OCI-LY1 (cell line): Measurements from ENCODE around the gene SPSB3.
"Not testable (repeated sequence)": the region's sequence is repeated elsewhere in the genome, so short reads cannot be mapped to it uniquely, and the experiment has no call there.

Experiments used
- H2AFZ ChIP-seq: fragments of 200-600 bp; sonication (generic), shearing (Covaris generic); 2 replicates; pipeline ENCODE4 v1.6.0; 2014; ENCODE audit warnings: antibody characterized with exemption, mild to moderate bottlenecking, low read length
- H3F3A ChIP-seq: fragments of 200-600 bp; sonication (generic), shearing (Covaris generic); 2 replicates; pipeline ENCODE4 v1.6.0; 2014; ENCODE audit warnings: mild to moderate bottlenecking, antibody characterized with exemption, low read length, moderate library complexity; ENCODE audit not compliant: insufficient read depth
- H3K27ac ChIP-seq: fragments of 200-600 bp; sonication (generic); 2 replicates; pipeline ENCODE4 v1.5.1; 2014; ENCODE audit warnings: low read length, mixed run types, mild to moderate bottlenecking, low read depth; ENCODE audit not compliant: poor library complexity, severe bottlenecking
- H3K27me3 ChIP-seq: fragments of 200-600 bp; sonication (generic); 2 replicates; pipeline ENCODE4 v1.6.0; 2014; ENCODE audit warnings: antibody characterized with exemption, mild to moderate bottlenecking, low read length, moderate library complexity; ENCODE audit not compliant: insufficient read depth
- H3K36me3 ChIP-seq: fragments of 200-600 bp; sonication (generic); 2 replicates; pipeline ENCODE4 v1.6.1; 2014; ENCODE audit warnings: mild to moderate bottlenecking, antibody characterized with exemption, low read length, moderate library complexity, mixed read lengths; ENCODE audit not compliant: insufficient read depth
- H3K4me1 ChIP-seq: fragments of 200-600 bp; sonication (generic); 2 replicates; pipeline ENCODE4 v1.5.1; 2014; ENCODE audit warnings: mild to moderate bottlenecking, low read length, moderate library complexity; ENCODE audit not compliant: insufficient read depth, severe bottlenecking
- H3K4me2 ChIP-seq: fragments of 200-600 bp; sonication (generic), shearing (Covaris generic); 2 replicates; pipeline ENCODE4 v1.6.1; 2014; ENCODE audit warnings: low read length
- H3K4me3 ChIP-seq: fragments of 200-600 bp; sonication (generic); 2 replicates; pipeline ENCODE4 v1.5.1; 2014; ENCODE audit warnings: low read length, low read depth, mild to moderate bottlenecking, mixed read lengths; ENCODE audit not compliant: poor library complexity, severe bottlenecking
- H3K79me2 ChIP-seq: fragments of 200-600 bp; shearing (Covaris generic); 2 replicates; pipeline ENCODE4 v1.6.1; 2016; ENCODE audit warnings: mixed run types, low read length, mixed read lengths; ENCODE audit not compliant: insufficient read depth
- H3K9ac ChIP-seq: fragments of 200-600 bp; sonication (generic), shearing (Covaris generic); 2 replicates; pipeline ENCODE4 v1.6.1; 2014; ENCODE audit warnings: mild to moderate bottlenecking, low read length, mixed read lengths
- H3K9me2 ChIP-seq: fragments of 200-600 bp; sonication (generic), shearing (Covaris generic); 2 replicates; pipeline ENCODE4 v1.6.1; 2014; ENCODE audit warnings: low read depth, mild to moderate bottlenecking, low read length, mixed read lengths
- H3K9me3 ChIP-seq: fragments of 200-600 bp; shearing (Covaris generic); 2 replicates; pipeline ENCODE4 v1.6.1; 2014; ENCODE audit warnings: low read length, mixed read lengths
- H4K20me1 ChIP-seq: fragments of 200-600 bp; sonication (generic), shearing (Covaris generic); 2 replicates; pipeline ENCODE4 v1.6.0; 2016; ENCODE audit warnings: mild to moderate bottlenecking, low read length; ENCODE audit not compliant: insufficient read depth
- CTCF ChIP-seq: fragments of 200-600 bp; sonication (generic), shearing (Covaris generic); IDR thresholded peaks from 2 replicates; pipeline ENCODE4 v1.5.1; 2017; ENCODE audit warnings: mild to moderate bottlenecking, antibody characterized with exemption, low read length, moderate library complexity, mixed read lengths
- EZH2 ChIP-seq: fragments of 200-600 bp; sonication (generic), shearing (Covaris generic); IDR thresholded peaks from 2 replicates; pipeline ENCODE4 v1.8.0; 2017; ENCODE audit warnings: borderline replicate concordance, mixed run types, mild to moderate bottlenecking, antibody characterized with exemption, low read length, moderate library complexity, mixed read lengths

SPSB3 gene

GRCh38 chr16:1807626-1808025, 25.3 kb upstream of the SPSB3 start:
- H3K9ac ChIP-seq: no peak overlapping the region
- TF ChIP-seq CTCF (no peak), EZH2 (no peak)
- H3K9me2 ChIP-seq: no peaks in the 10 kb centered on the region
- no peak overlapping the region for H3K4me3 ChIP-seq
- H3K79me2 ChIP-seq: no peaks in the 10 kb centered on the region
- H3F3A ChIP-seq: no peaks in the 10 kb centered on the region
- no peak overlapping the region for H3K4me2 ChIP-seq
- H3K27me3 ChIP-seq: no peaks in the 10 kb centered on the region
- H3K36me3 ChIP-seq: peaks cover 8% of the 10 kb centered on the region; the same call in 1 of the 2 replicates
- H3K4me1 ChIP-seq: no peaks in the 10 kb centered on the region
- H2AFZ ChIP-seq: no peak overlapping the region
- no peak overlapping the region for H3K27ac ChIP-seq
- H3K9me3 ChIP-seq: no peaks in the 10 kb centered on the region
- no peaks in the 10 kb centered on the region for H4K20me1 ChIP-seq

GRCh38 chr16:1800701-1801100, 18.3 kb upstream of the SPSB3 start:
- Histone ChIP-seq H3K9ac (no peak overlapping the region), H3K9me2 (no peaks in the 10 kb centered on the region), H3K4me3 (no peak overlapping the region), H3K4me2 (no peak overlapping the region), H3K4me1 (no peaks in the 10 kb centered on the region), H3K27ac (no peak overlapping the region), H3K9me3 (peaks cover 8% of the 10 kb centered on the region), H3F3A (no peaks in the 10 kb centered on the region), H2AFZ (no peak overlapping the region), H3K36me3 (peaks cover 7% of the 10 kb centered on the region; the same call in 1 of the 2 replicates), H3K27me3 (no peaks in the 10 kb centered on the region), H3K79me2 (no peaks in the 10 kb centered on the region), H4K20me1 (no peaks in the 10 kb centered on the region)
- TF ChIP-seq EZH2 (no peak), CTCF (no peak)

GRCh38 chr16:1799263-1799662, 16.9 kb upstream of the SPSB3 start:
- not testable (repeated sequence) for H4K20me1 ChIP-seq, H3K4me2 ChIP-seq, H3K9me3 ChIP-seq, H3K27me3 ChIP-seq, H3K79me2 ChIP-seq, H3F3A ChIP-seq, H3K4me3 ChIP-seq, H2AFZ ChIP-seq, H3K9me2 ChIP-seq, H3K4me1 ChIP-seq, H3K36me3 ChIP-seq, H3K27ac ChIP-seq, H3K9ac ChIP-seq

GRCh38 chr16:1794908-1795666, 12.7 kb upstream of the SPSB3 start:
- Histone ChIP-seq H4K20me1 (no peaks in the 10 kb centered on the region), H3K9me3 (peaks cover 5% of the 10 kb centered on the region), H3K4me3 (no peak overlapping the region), H3K27ac (no peak overlapping the region), H3K27me3 (no peaks in the 10 kb centered on the region), H3K36me3 (peaks cover 7% of the 10 kb centered on the region), H2AFZ (no peak overlapping the region), H3K9ac (no peak overlapping the region), H3K4me2 (no peak overlapping the region), H3F3A (no peaks in the 10 kb centered on the region), H3K4me1 (no peaks in the 10 kb centered on the region), H3K9me2 (no peaks in the 10 kb centered on the region), H3K79me2 (no peaks in the 10 kb centered on the region)
- TF ChIP-seq EZH2 (no peak), CTCF (no peak)
